ENCODE data around the gene KANK4.

DNA sequence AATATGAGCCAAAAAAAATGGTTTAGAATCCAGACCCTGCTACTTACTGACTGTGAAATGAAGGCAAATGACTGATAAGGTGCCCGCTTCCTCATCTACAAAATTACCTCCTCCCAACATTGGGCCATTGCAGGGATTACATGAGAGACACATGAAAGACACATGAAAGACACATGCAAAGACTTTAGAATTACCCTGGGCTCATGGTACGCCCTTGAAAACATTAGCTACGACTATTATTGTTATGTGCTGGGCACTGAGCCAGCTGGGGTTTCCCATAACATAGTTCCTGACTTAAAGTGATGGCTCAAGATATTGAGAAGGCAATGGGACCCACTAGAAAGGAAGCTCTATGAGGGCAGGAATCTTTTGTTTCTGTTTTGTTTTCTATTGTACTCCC is 43.7 kb upstream of the KANK4 start:
- TF ChIP-seq, protein P1, sequence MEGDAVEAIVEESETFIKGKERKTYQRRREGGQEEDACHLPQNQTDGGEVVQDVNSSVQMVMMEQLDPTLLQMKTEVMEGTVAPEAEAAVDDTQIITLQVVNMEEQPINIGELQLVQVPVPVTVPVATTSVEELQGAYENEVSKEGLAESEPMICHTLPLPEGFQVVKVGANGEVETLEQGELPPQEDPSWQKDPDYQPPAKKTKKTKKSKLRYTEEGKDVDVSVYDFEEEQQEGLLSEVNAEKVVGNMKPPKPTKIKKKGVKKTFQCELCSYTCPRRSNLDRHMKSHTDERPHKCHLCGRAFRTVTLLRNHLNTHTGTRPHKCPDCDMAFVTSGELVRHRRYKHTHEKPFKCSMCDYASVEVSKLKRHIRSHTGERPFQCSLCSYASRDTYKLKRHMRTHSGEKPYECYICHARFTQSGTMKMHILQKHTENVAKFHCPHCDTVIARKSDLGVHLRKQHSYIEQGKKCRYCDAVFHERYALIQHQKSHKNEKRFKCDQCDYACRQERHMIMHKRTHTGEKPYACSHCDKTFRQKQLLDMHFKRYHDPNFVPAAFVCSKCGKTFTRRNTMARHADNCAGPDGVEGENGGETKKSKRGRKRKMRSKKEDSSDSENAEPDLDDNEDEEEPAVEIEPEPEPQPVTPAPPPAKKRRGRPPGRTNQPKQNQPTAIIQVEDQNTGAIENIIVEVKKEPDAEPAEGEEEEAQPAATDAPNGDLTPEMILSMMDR (IDR thresholded peaks at IDR 0.05; ENCODE audit: insufficient read depth, low read length, poor library complexity, severe bottlenecking) = no peak
- TF ChIP-seq EZH2phosphoT487 (conservative IDR thresholded peaks at IDR 0.05; ENCODE audit: low read length) = no peak

Data from SU-DHL-6 (cell line).